Measurements from ENCODE around the gene NUBP2. TPM values are rescaled to one million over a fixed set of nuclear protein-coding genes. Genes with fewer than 3 reads are reported as not detected.

Gene NUBP2
- total RNA-seq, 2 experiments from 2014 or later, result 40.8 to 43.5 TPM

- peak within 1 kb of the TSS; percentile 96 for H3K4me3 Mint-ChIP-seq
- no peaks in the 10 kb centered on the region for H3K27me3 Mint-ChIP-seq
- ChIA-PET CTCF (interaction anchor here (0.7 to 2.2 kb wide), 5 partner anchors 14 to 121 kb away, joined by 3 to 9 read pairs (median 3); partner anchors contain the start of genes EME2, MAPK8IP3, MRPS34 and NUBP2), POLR2A (interaction anchor here (0.7 to 3.0 kb wide), 19 partner anchors 11 to 518 kb away, joined by 3 to 20 read pairs (median 3); partner anchors contain the start of genes EME2, IGFALS, MAPK8IP3 and MRPS34)
- no peaks in the 10 kb centered on the region for H3K9me3 Mint-ChIP-seq
- DNase-seq, result peak; percentile 91
- peak within 1 kb of the TSS; percentile 81 for H3K27ac Mint-ChIP-seq
- H3K4me1 Mint-ChIP-seq, result peaks cover 42% of the 10 kb centered on the region
- peaks cover 4% of the 10 kb centered on the region for H3K36me3 Mint-ChIP-seq (ENCODE audit: low read depth)
Measured at GRCh38 chr16:1826691-1827573, 44.2 kb downstream of the NUBP2 start, which contains the start of the genes FAHD1 and HAGH. Gene FAHD1, plus strand, starts transcription at chr16:1827206. Its CDS starts 33 bp downstream, at chr16:1827239. Gene HAGH, minus strand, starts transcription at chr16:1826825. Its CDS starts 38 bp downstream, at chr16:1826787.

- Mint-ChIP-seq H3K4me3 (peak overlapping the region; percentile 14), H3K27ac (no peak overlapping the region), H3K36me3 (ENCODE audit: low read depth) (peaks cover 4% of the 10 kb centered on the region), H3K4me1 (peaks cover 42% of the 10 kb centered on the region), H3K27me3 (no peaks in the 10 kb centered on the region), H3K9me3 (no peaks in the 10 kb centered on the region)
- no peak for DNase-seq
- CTCF ChIA-PET, result interaction anchor here (1.1 kb wide), 1 partner anchor 10 kb away, joined by 3 read pairs; no protein-coding TSS in a partner anchor
- POLR2A ChIA-PET, result interaction anchor here (1.1 kb wide), 1 partner anchor 9 kb away, joined by 4 read pairs; no protein-coding TSS in a partner anchor
Measured at GRCh38 chr16:1828645-1829410, 46.1 kb downstream of the NUBP2 start.

- no peak overlapping the region for H3K27ac Mint-ChIP-seq
- peaks cover 29% of the 10 kb centered on the region for H3K4me1 Mint-ChIP-seq
- H3K4me3 Mint-ChIP-seq, result no peak overlapping the region
- no peaks in the 10 kb centered on the region for H3K27me3 Mint-ChIP-seq
- no peak for DNase-seq
- peaks cover 4% of the 10 kb centered on the region for H3K36me3 Mint-ChIP-seq (ENCODE audit: low read depth)
- CTCF ChIA-PET, result no interaction called here
- no peaks in the 10 kb centered on the region for H3K9me3 Mint-ChIP-seq
- POLR2A ChIA-PET, result no interaction called here
Measured at GRCh38 chr16:1830213-1830612, 47.5 kb downstream of the NUBP2 start.

DNA sequence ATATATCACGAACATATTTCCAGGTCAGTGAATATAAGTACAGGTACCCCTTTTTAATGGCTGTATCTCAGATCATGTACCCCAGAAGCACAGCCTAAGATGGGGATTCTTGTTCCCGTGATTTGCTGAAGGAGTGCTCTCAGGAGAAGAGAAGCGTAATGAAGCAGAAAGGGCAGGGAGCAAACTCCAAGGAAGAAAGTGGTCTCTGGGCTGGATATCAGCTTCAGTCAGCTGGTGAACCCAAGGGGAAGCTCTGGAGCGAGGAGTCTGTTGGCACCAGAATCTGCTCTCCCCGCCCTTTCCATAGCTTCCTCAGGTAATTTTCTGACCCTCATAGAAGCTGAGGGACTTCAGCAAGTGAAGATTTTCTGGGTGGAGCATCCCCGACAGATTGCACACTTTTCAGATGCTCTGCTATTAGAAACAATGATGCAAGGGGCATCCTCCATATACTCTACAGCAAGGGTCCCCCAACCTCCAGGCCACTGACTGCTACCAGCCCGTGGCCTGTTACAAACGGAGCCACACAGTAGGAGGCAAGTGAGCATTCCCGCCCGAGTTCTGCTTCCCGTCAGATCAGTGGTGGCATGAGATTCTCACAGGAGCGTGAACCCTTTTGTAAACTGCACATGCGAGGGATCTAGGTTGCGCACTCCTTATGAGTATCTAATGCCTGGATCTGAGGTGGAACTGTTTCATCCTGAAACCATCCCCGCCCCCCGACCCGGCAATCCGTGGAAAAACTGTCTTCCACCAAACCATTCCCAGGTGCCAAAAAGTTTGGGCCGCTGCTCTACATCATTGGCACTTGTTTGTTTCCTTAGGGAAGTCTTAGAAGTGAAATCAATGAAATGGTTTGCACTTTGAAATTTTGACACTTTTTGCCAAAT, 48.7 kb downstream of the NUBP2 start:
- Mint-ChIP-seq H3K4me3 (no peak overlapping the region), H3K27ac (no peak overlapping the region), H3K36me3 (ENCODE audit: low read depth) (peaks cover 4% of the 10 kb centered on the region), H3K4me1 (peaks cover 22% of the 10 kb centered on the region), H3K27me3 (no peaks in the 10 kb centered on the region), H3K9me3 (no peaks in the 10 kb centered on the region)
- DNase-seq, result no peak
- ChIA-PET POLR2A (no interaction called here), CTCF (no interaction called here)

- ChIA-PET CTCF (no interaction called here), POLR2A (no interaction called here)
- no peaks in the 10 kb centered on the region for H3K9me3 Mint-ChIP-seq
- DNase-seq, result no peak
- no peak overlapping the region for H3K4me3 Mint-ChIP-seq
- peaks cover 14% of the 10 kb centered on the region for H3K4me1 Mint-ChIP-seq
- H3K27ac Mint-ChIP-seq, result no peak overlapping the region
- peaks cover 4% of the 10 kb centered on the region for H3K36me3 Mint-ChIP-seq (ENCODE audit: low read depth)
- no peaks in the 10 kb centered on the region for H3K27me3 Mint-ChIP-seq
Measured at GRCh38 chr16:1832838-1833454, 50.2 kb downstream of the NUBP2 start.

GRCh38 chr16:1834096-1834495, 51.3 kb downstream of the NUBP2 start:
- H3K36me3 Mint-ChIP-seq (ENCODE audit: low read depth), result peaks cover 4% of the 10 kb centered on the region
- no peaks in the 10 kb centered on the region for H3K9me3 Mint-ChIP-seq
- peaks cover 4% of the 10 kb centered on the region for H3K4me1 Mint-ChIP-seq
- ChIA-PET CTCF (no interaction called here), POLR2A (no interaction called here)
- DNase-seq, result no peak
- H3K4me3 Mint-ChIP-seq, result no peak overlapping the region
- H3K27me3 Mint-ChIP-seq, result no peaks in the 10 kb centered on the region
- H3K27ac Mint-ChIP-seq, result no peak overlapping the region

Other genes starting within 250 kb of the NUBP2 start
- 10 to 100 TPM; 42.9 to 43.5 TPM for gene TMEM204, start 249.3 kb upstream of the NUBP2 start, total RNA-seq
- gene IFT140, start 170.9 kb upstream of the NUBP2 start, total RNA-seq, result 1 to 10 TPM; 7.7 to 9.1 TPM
- 10 to 100 TPM; 24.2 to 24.5 TPM for gene CRAMP1, start 170.6 kb upstream of the NUBP2 start, total RNA-seq
- 10 to 100 TPM; 44.9 to 48.9 TPM for gene JPT2, start 104.7 kb upstream of the NUBP2 start, total RNA-seq
- gene MAPK8IP3, start 76.8 kb upstream of the NUBP2 start, total RNA-seq, result 10 to 100 TPM; 93.4 to 96.8 TPM
- 10 to 100 TPM; 48.0 to 52.0 TPM for gene NME3, start 11.4 kb upstream of the NUBP2 start, total RNA-seq
- gene EME2, start 10.2 kb upstream of the NUBP2 start, total RNA-seq, result 10 to 100 TPM; 23.5 to 24.7 TPM
- 10 to 100 TPM; 94.9 to 98.3 TPM for gene MRPS34, start 9.8 kb upstream of the NUBP2 start, total RNA-seq
- 10 to 100 TPM; 46.4 to 47.7 TPM for gene SPSB3, start 389 bp upstream of the NUBP2 start, total RNA-seq
- under 1 TPM in 1 of 2 experiments, not detected in 1; 0.23 TPM for gene IGFALS, start 10.7 kb downstream of the NUBP2 start, total RNA-seq
- gene HAGH, start 43.9 kb downstream of the NUBP2 start, total RNA-seq, result 10 to 100 TPM; 51.3 to 51.8 TPM
- gene FAHD1, start 44.2 kb downstream of the NUBP2 start, total RNA-seq, result 1 to 10 TPM; 7.7 to 7.9 TPM
- gene MEIOB, start 89.2 kb downstream of the NUBP2 start, total RNA-seq, result under 1 TPM in 1 of 2 experiments, not detected in 1; 0.18 TPM
- not detected for gene HS3ST6, start 135.5 kb downstream of the NUBP2 start, total RNA-seq
- gene MSRB1, start 160.2 kb downstream of the NUBP2 start, total RNA-seq, result 10 to 100 TPM; 17.9 TPM
- gene RPL3L, start 171.7 kb downstream of the NUBP2 start, total RNA-seq, result not detected
- gene NDUFB10, start 176.6 kb downstream of the NUBP2 start, total RNA-seq, result 100 to 1,000 TPM; 131 to 138 TPM
- 1,000 to 10,000 TPM; 2,364 to 2,405 TPM for gene RPS2, start 181.9 kb downstream of the NUBP2 start, total RNA-seq
- gene RNF151, start 183.9 kb downstream of the NUBP2 start, total RNA-seq, result not detected
- gene TBL3, start 189.1 kb downstream of the NUBP2 start, total RNA-seq, result 10 to 100 TPM; 27.7 to 28.7 TPM
- gene NOXO1, start 198.5 kb downstream of the NUBP2 start, total RNA-seq, result under 1 TPM in 1 of 2 experiments, not detected in 1; 0.23 TPM
- 10 to 100 TPM; 29.1 to 32.0 TPM for gene GFER, start 201.2 kb downstream of the NUBP2 start, total RNA-seq
- gene SYNGR3, start 207.0 kb downstream of the NUBP2 start, total RNA-seq, result 10 to 100 TPM; 12.3 to 12.6 TPM
- 10 to 100 TPM; 52.1 to 53.6 TPM for gene ZNF598, start 226.9 kb downstream of the NUBP2 start, total RNA-seq
- under 1 TPM; 0.48 to 0.65 TPM for gene NPW, start 236.8 kb downstream of the NUBP2 start, total RNA-seq
- gene NHERF2, start 243.9 kb downstream of the NUBP2 start, total RNA-seq, result under 1 TPM; 0.85 to 0.96 TPM

Data from activated CD4-positive, alpha-beta memory T cell treated with anti-CD3 and anti-CD28 coated beads, Interleukin-2, amount 10 ng/mL, durations not matched to agents 7 days and 5 days (primary cell).